ENCODE measurements around the gene CLRN3.

GRCh38 chr10:127892743-127893142 is at the start of gene CLRN3:
- no peak for TF ChIP-seq POLR2A (IDR thresholded peaks at IDR 0.05)
- TF ChIP-seq CTCF (IDR thresholded peaks at IDR 0.05) = no peak
- no peak for TF ChIP-seq POLR2AphosphoS5 (IDR thresholded peaks at IDR 0.05)
- TF ChIP-seq EP300 (IDR thresholded peaks at IDR 0.05) = no peak
